Measurements from ENCODE around the gene TTBK1.

GRCh38 chr6:43260791-43261190, 17.5 kb downstream of the TTBK1 start:
- TF ChIP-seq EP300 (IDR thresholded peaks at IDR 0.05; ENCODE audit: borderline replicate concordance in 1 of 2, control insufficient read depth in 1 of 2, low read depth in 2 of 2, low read length in 2 of 2) (no peak), POLR2AphosphoS5 (IDR thresholded peaks at IDR 0.05; ENCODE audit: low read length) (no peak), CHD4 (IDR thresholded peaks at IDR 0.05) (no peak), NR2F1 (conservative IDR thresholded peaks at IDR 0.05) (no peak)
- TF ChIP-seq, protein P1, sequence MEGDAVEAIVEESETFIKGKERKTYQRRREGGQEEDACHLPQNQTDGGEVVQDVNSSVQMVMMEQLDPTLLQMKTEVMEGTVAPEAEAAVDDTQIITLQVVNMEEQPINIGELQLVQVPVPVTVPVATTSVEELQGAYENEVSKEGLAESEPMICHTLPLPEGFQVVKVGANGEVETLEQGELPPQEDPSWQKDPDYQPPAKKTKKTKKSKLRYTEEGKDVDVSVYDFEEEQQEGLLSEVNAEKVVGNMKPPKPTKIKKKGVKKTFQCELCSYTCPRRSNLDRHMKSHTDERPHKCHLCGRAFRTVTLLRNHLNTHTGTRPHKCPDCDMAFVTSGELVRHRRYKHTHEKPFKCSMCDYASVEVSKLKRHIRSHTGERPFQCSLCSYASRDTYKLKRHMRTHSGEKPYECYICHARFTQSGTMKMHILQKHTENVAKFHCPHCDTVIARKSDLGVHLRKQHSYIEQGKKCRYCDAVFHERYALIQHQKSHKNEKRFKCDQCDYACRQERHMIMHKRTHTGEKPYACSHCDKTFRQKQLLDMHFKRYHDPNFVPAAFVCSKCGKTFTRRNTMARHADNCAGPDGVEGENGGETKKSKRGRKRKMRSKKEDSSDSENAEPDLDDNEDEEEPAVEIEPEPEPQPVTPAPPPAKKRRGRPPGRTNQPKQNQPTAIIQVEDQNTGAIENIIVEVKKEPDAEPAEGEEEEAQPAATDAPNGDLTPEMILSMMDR (IDR thresholded peaks at IDR 0.05 in 2 of 3, conservative IDR thresholded peaks at IDR 0.05 in 1 of 3; ENCODE audit: control insufficient read depth in 2 of 3, extremely low read depth in 1 of 3, insufficient read depth in 1 of 3, low read depth in 3 of 3, low read length in 3 of 3) = no peak
- TF ChIP-seq, protein P2, sequence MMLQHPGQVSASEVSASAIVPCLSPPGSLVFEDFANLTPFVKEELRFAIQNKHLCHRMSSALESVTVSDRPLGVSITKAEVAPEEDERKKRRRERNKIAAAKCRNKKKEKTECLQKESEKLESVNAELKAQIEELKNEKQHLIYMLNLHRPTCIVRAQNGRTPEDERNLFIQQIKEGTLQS (IDR thresholded peaks at IDR 0.05; ENCODE audit: borderline replicate concordance, extremely low read depth, low read depth, low read length) = no peak

All from GM12878 (cell line).